ENCODE results near the gene CFAP107. TPM values are rescaled to one million over a fixed set of nuclear protein-coding genes. Genes with fewer than 3 reads are reported as not detected.
"Not testable (repeated sequence)": the region's sequence is repeated elsewhere in the genome, so short reads cannot be mapped to it uniquely, and the experiment has no call there.

CFAP107 gene
- total RNA-seq, 1 donor from 2014 or later, result not detected

GRCh38 chr1:12778061-12778460, 32.1 kb downstream of the CFAP107 start:
- no peak for DNase-seq (ENCODE audit: low spot score)

GRCh38 chr1:12778907-12779306, 32.9 kb downstream of the CFAP107 start:
- DNase-seq (ENCODE audit: low spot score), result no peak

- not testable (repeated sequence) for DNase-seq (ENCODE audit: low spot score)
Observed at GRCh38 chr1:12781488-12781887, 35.5 kb downstream of the CFAP107 start.

GRCh38 chr1:12783783-12784182, 37.8 kb downstream of the CFAP107 start:
- not testable (repeated sequence) for DNase-seq (ENCODE audit: low spot score)

- DNase-seq (ENCODE audit: low spot score), result not testable (repeated sequence)
Observed at GRCh38 chr1:12784729-12785128, 38.7 kb downstream of the CFAP107 start.

GRCh38 chr1:12791097-12791496, 45.1 kb downstream of the CFAP107 start, which contains the start of gene PRAMEF1:
Gene PRAMEF1, plus strand, starts transcription at chr1:12791397. Its CDS starts 1,831 bp downstream, at chr1:12793228.
- DNase-seq (ENCODE audit: low spot score), result not testable (repeated sequence)

- DNase-seq (ENCODE audit: low spot score), result no peak
Observed at GRCh38 chr1:12798911-12799310, 52.9 kb downstream of the CFAP107 start.

GRCh38 chr1:12799730-12800129, 53.7 kb downstream of the CFAP107 start:
- no peak for DNase-seq (ENCODE audit: low spot score)

- DNase-seq (ENCODE audit: low spot score), result no peak
Observed at GRCh38 chr1:12809933-12810332, 63.9 kb downstream of the CFAP107 start.

- DNase-seq (ENCODE audit: low spot score), result no peak
Observed at GRCh38 chr1:12810691-12811408, 64.8 kb downstream of the CFAP107 start.

GRCh38 chr1:12811409-12811784, 65.4 kb downstream of the CFAP107 start:
- DNase-seq (ENCODE audit: low spot score), result no peak

Other genes with a start within 250 kb of the CFAP107 start
- gene DHRS3, start 128.0 kb upstream of the CFAP107 start, total RNA-seq, result 168 TPM
- not detected for gene AADACL4, start 102.1 kb upstream of the CFAP107 start, total RNA-seq
- not detected for gene AADACL3, start 30.1 kb upstream of the CFAP107 start, total RNA-seq
- gene PRAMEF12, start 27.5 kb downstream of the CFAP107 start, total RNA-seq, result not detected
- not detected for gene PRAMEF1, start 45.2 kb downstream of the CFAP107 start, total RNA-seq
- not detected for gene PRAMEF11, start 85.2 kb downstream of the CFAP107 start, total RNA-seq
- not detected for gene HNRNPCL1, start 102.5 kb downstream of the CFAP107 start, total RNA-seq
- gene PRAMEF2, start 110.9 kb downstream of the CFAP107 start, total RNA-seq, result not detected
- not detected for gene PRAMEF4, start 140.0 kb downstream of the CFAP107 start, total RNA-seq
- not detected for gene PRAMEF10, start 152.1 kb downstream of the CFAP107 start, total RNA-seq
- not detected for gene PRAMEF7, start 170.4 kb downstream of the CFAP107 start, total RNA-seq
- gene PRAMEF6, start 201.4 kb downstream of the CFAP107 start, total RNA-seq, result not detected

All from mucosa of gallbladder (tissue), 1 donor.